Hepatocyte (in vitro differentiated cells): Measurements from ENCODE around the gene DDX17. TPM values are rescaled to one million over a fixed set of nuclear protein-coding genes. Genes with fewer than 3 reads are reported as not detected.

Source experiments
- DNase-seq: peaks from one replicate; pipeline ENCODE4 v3.0.0-alpha.2; 2016; ENCODE audit warnings: low spot score
- H2AFZ ChIP-seq: fragments of 200-600 bp; sonication (generic); 2 replicates; pipeline ENCODE4 v1.6.0; 2016; ENCODE audit warnings: antibody characterized with exemption, mild to moderate bottlenecking
- H3K27ac ChIP-seq: fragments of 200-600 bp; sonication (generic); 2 replicates; pipeline ENCODE4 v1.5.1; 2016; ENCODE audit warnings: mild to moderate bottlenecking
- H3K27me3 ChIP-seq: fragments of 200-600 bp; sonication (generic); 2 replicates; pipeline ENCODE4 v1.6.1; 2016
- H3K36me3 ChIP-seq: fragments of 200-600 bp; sonication (generic); replicated peaks from 2 replicates; pipeline ENCODE4 v1.5.1; 2016; ENCODE audit warnings: low read depth; ENCODE audit not compliant: insufficient read depth
- H3K4me1 ChIP-seq: fragments of 200-600 bp; sonication (generic); 2 replicates; pipeline ENCODE4 v1.5.1; 2016; ENCODE audit warnings: mild to moderate bottlenecking, moderate library complexity; ENCODE audit not compliant: insufficient read depth
- H3K4me2 ChIP-seq: fragments of 200-600 bp; sonication (generic); 2 replicates; pipeline ENCODE4 v1.6.0; 2016
- H3K4me3 ChIP-seq: fragments of 200-600 bp; sonication (generic); 2 replicates; pipeline ENCODE4 v1.5.1; 2016; ENCODE audit warnings: mild to moderate bottlenecking
- H3K79me2 ChIP-seq: fragments of 200-600 bp; sonication (generic); 2 replicates; pipeline ENCODE4 v1.6.0; 2017; ENCODE audit warnings: mild to moderate bottlenecking
- H3K9me2 ChIP-seq: fragments of 200-600 bp; sonication (generic); replicated peaks from 2 replicates; pipeline ENCODE4 v1.6.0; 2017; ENCODE audit warnings: mild to moderate bottlenecking; ENCODE audit not compliant: insufficient read depth
- H3K9me3 ChIP-seq: fragments of 200-600 bp; sonication (generic); 2 replicates; pipeline ENCODE4 v1.5.1; 2016; ENCODE audit warnings: low read depth, mild to moderate bottlenecking
- H4K20me1 ChIP-seq: fragments of 200-600 bp; sonication (generic); 2 replicates; pipeline ENCODE4 v1.6.0; 2016; ENCODE audit warnings: mild to moderate bottlenecking; ENCODE audit not compliant: insufficient read depth, poor library complexity, severe bottlenecking
- CTCF ChIP-seq: fragments of 200-600 bp; sonication (generic); IDR thresholded peaks from 2 replicates; pipeline ENCODE4 v1.5.1; 2016; ENCODE audit warnings: antibody characterized with exemption, mild to moderate bottlenecking; ENCODE audit not compliant: poor library complexity
- EZH2 ChIP-seq: fragments of 200-600 bp; sonication (generic); IDR thresholded peaks from 2 replicates; pipeline ENCODE4 v1.6.1; 2016; ENCODE audit warnings: antibody characterized with exemption, mild to moderate bottlenecking, borderline replicate concordance
- EZH2phosphoT487 ChIP-seq: fragments of 200-600 bp; sonication (generic); IDR thresholded peaks from one replicate; pipeline ENCODE4 v1.6.1; 2018; ENCODE audit warnings: antibody characterized with exemption, mild to moderate bottlenecking, low read depth, moderate library complexity; ENCODE audit not compliant: unreplicated experiment, severe bottlenecking
- WGBS: methylation state at CpG from one replicate; pipeline ENCODE4 v1.1.6; 2016; ENCODE audit warnings: low lambda C conversion rate; ENCODE audit errors: missing lambda C conversion rate; 5-methylcytosine and 5-hydroxymethylcytosine counted together
- polyA plus RNA-seq: library from polyadenylated mRNA; unstranded; fragments of >200 nt; fragmentation: Nextera tagmentation; extraction: Ambion mirVana; gene quantifications from 2 replicates; pipeline ENCODE4 v1.2.1, GENCODE V29; 2016
- total RNA-seq: library from RNA; depleted of rRNA; stranded (reverse); fragments of >200 nt; gene quantifications from 2 replicates; pipeline ENCODE4 v1.2.3, GENCODE V29; 2014

The DDX17 gene
- total and polyA plus RNA-seq, 2 experiments from 2014 or later = 42.3 to 432 TPM

GRCh38 chr22:38468443-38469305 is 37.4 kb downstream of the DDX17 start:
- H3K9me2 ChIP-seq = no peaks in the 10 kb centered on the region
- no peaks in the 10 kb centered on the region for H3K36me3 ChIP-seq
- peak; percentile 49 for DNase-seq
- H3K79me2 ChIP-seq = peaks cover 11% of the 10 kb centered on the region
- H4K20me1 ChIP-seq = no peaks in the 10 kb centered on the region
- H3K4me1 ChIP-seq = peaks cover 13% of the 10 kb centered on the region
- TF ChIP-seq EZH2 (no peak), EZH2phosphoT487 (no peak), CTCF (peak; percentile 37)
- peak overlapping the region; percentile 99 for H2AFZ ChIP-seq
- peak overlapping the region; percentile 81 for H3K4me3 ChIP-seq
- H3K27me3 ChIP-seq = no peaks in the 10 kb centered on the region
- H3K9me3 ChIP-seq = no peaks in the 10 kb centered on the region
- H3K27ac ChIP-seq = peak overlapping the region; percentile 58
- 72% methylated on average over 28 of the region's 28 CpGs for WGBS
- peak overlapping the region; percentile 99 for H3K4me2 ChIP-seq

GRCh38 chr22:38467904-38468442 is 38.1 kb downstream of the DDX17 start, which contains the start of gene KDELR3:
TSS of gene KDELR3 (plus strand) at chr22:38468096. CDS start at chr22:38468234, 138 bp downstream.
- whole genome bisulfite sequencing = 2% methylated on average over 53 of the region's 53 CpGs
- Histone ChIP-seq H3K27me3 (no peaks in the 10 kb centered on the region), H3K27ac (peak within 1 kb of the TSS; percentile 58), H3K4me2 (peak within 1 kb of the TSS; percentile 99), H3K9me2 (no peaks in the 10 kb centered on the region), H3K4me1 (peaks cover 20% of the 10 kb centered on the region), H2AFZ (peak within 1 kb of the TSS; percentile 99), H3K79me2 (peaks cover 11% of the 10 kb centered on the region), H3K36me3 (no peaks in the 10 kb centered on the region), H4K20me1 (no peaks in the 10 kb centered on the region), H3K4me3 (peak within 1 kb of the TSS; percentile 81), H3K9me3 (no peaks in the 10 kb centered on the region)
- peak; percentile 92 for DNase-seq
- TF ChIP-seq EZH2phosphoT487 (no peak), EZH2 (no peak), CTCF (no peak)

- Histone ChIP-seq H2AFZ (peak overlapping the region; percentile 99), H3K9me3 (no peaks in the 10 kb centered on the region), H3K4me2 (peak overlapping the region; percentile 99), H3K27ac (no peak overlapping the region), H3K4me1 (peaks cover 22% of the 10 kb centered on the region), H3K9me2 (no peaks in the 10 kb centered on the region), H3K27me3 (no peaks in the 10 kb centered on the region), H3K36me3 (no peaks in the 10 kb centered on the region), H3K79me2 (peaks cover 11% of the 10 kb centered on the region), H3K4me3 (peak overlapping the region; percentile 81), H4K20me1 (no peaks in the 10 kb centered on the region)
- TF ChIP-seq CTCF (no peak), EZH2 (no peak), EZH2phosphoT487 (no peak)
- DNase-seq = no peak
- 20% methylated on average over 20 of the region's 20 CpGs for WGBS
Measured at GRCh38 chr22:38467438-38467903, 38.6 kb downstream of the DDX17 start.
